ENCODE results near the gene KCTD3.
A peak's percentile ranks its signal among the peaks of the same experiment; 100 is the strongest.

Gene KCTD3

GRCh38 chr1:215566556-215567490 lies at the start of gene KCTD3:
TSS of gene KCTD3 (plus strand) at chr1:215567304. CDS start at chr1:215567686, 382 bp downstream.
- DNase-seq, result peak; percentile 40

- DNase-seq, result no peak
These were observed 49.6 kb upstream of the KCTD3 start for GRCh38 chr1:215517441-215517891.

- no peak for DNase-seq
These were observed 48.5 kb upstream of the KCTD3 start for GRCh38 chr1:215518594-215518993.

- DNase-seq, result no peak
These were observed 45.8 kb upstream of the KCTD3 start for GRCh38 chr1:215521279-215521678.

- DNase-seq, result no peak
These were observed 43.8 kb upstream of the KCTD3 start for GRCh38 chr1:215523128-215523861.

GRCh38 chr1:215523906-215524305 lies 43.2 kb upstream of the KCTD3 start:
- DNase-seq, result no peak

- peak; percentile 4 for DNase-seq
These were observed 40.8 kb upstream of the KCTD3 start for GRCh38 chr1:215526147-215526845.

- no peak for DNase-seq
These were observed 40.3 kb upstream of the KCTD3 start for GRCh38 chr1:215526846-215527151.

- DNase-seq, result no peak
These were observed 38.0 kb upstream of the KCTD3 start for GRCh38 chr1:215529111-215529510.

GRCh38 chr1:215529571-215529970 lies 37.5 kb upstream of the KCTD3 start:
- no peak for DNase-seq

GRCh38 chr1:215530401-215530984 lies 36.6 kb upstream of the KCTD3 start:
- DNase-seq, result no peak

GRCh38 chr1:215539803-215540570 lies 27.1 kb upstream of the KCTD3 start:
- no peak for DNase-seq

GRCh38 chr1:215542301-215542700 lies 24.8 kb upstream of the KCTD3 start:
- DNase-seq, result no peak

- no peak for DNase-seq
These were observed 23.9 kb upstream of the KCTD3 start for GRCh38 chr1:215543191-215543606.

GRCh38 chr1:215543806-215544205 lies 23.3 kb upstream of the KCTD3 start:
- no peak for DNase-seq

GRCh38 chr1:215544566-215544965 lies 22.5 kb upstream of the KCTD3 start:
- DNase-seq, result no peak

- DNase-seq, result no peak
These were observed 22.0 kb upstream of the KCTD3 start for GRCh38 chr1:215545096-215545495.

GRCh38 chr1:215547011-215547410 lies 20.1 kb upstream of the KCTD3 start:
- no peak for DNase-seq

- DNase-seq, result no peak
These were observed 15.3 kb upstream of the KCTD3 start for GRCh38 chr1:215551806-215552205.

GRCh38 chr1:215554865-215555264 lies 12.2 kb upstream of the KCTD3 start:
- DNase-seq, result no peak

GRCh38 chr1:215555531-215555930 lies 11.6 kb upstream of the KCTD3 start:
- no peak for DNase-seq

- no peak for DNase-seq
These were observed 10.1 kb upstream of the KCTD3 start for GRCh38 chr1:215556996-215557395.

Measured in NCI-H526 treated with DMSO at 0.1 percent for 48 hours (cell line).